HepG2 (cell line): ENCODE results near the gene RASL10A. TPM values are rescaled to one million over a fixed set of nuclear protein-coding genes. Genes with fewer than 3 reads are reported as not detected.

Experiments
- ATAC-seq: fragments of 200-7000 bp; cut with Tn5 transposase; 3 replicates; pipeline ENCODE4 v1.9.1; 2020; ENCODE audit warnings: mild to moderate bottlenecking, moderate library complexity
- BruUV-seq: library from RNA; stranded (reverse); fragments of 400-500 nt; replicated peaks from 2 replicates; lab custom pipeline; 2021; lab: Mats Ljungman, UMichigan
- CTCF ChIA-PET: fragments of 300-600 bp; formaldehyde crosslinking; extraction: SDS; loops from one replicate; lab custom pipeline; 2021; ENCODE audit warnings: low total read pairs, inconsistent platforms, low intra/inter-chr PET ratio; lab: Yijun Ruan, JAX
- POLR2A ChIA-PET: fragments of 350-600 bp; sonication (Branson Sonifier 250); formaldehyde crosslinking; loops from one replicate; lab custom pipeline; 2020; ENCODE audit warnings: antibody characterized with exemption, inconsistent platforms; lab: Yijun Ruan, JAX
- DNase-seq: peaks from one replicate; pipeline ENCODE4 v3.0.0-alpha.2; 2015; ENCODE audit warnings: low spot score
- FAIRE-seq: peaks from 3 replicates; lab custom pipeline; 2011; peaks lifted over from hg19 to GRCh38; lab: Jason Lieb, UNC
- H2AFZ ChIP-seq: one replicate; pipeline ENCODE4 v1.6.1; 2011; ENCODE audit warnings: low read length, inconsistent platforms
- H3K27ac ChIP-seq: fragments of 300-600 bp; 3 replicates; pipeline ENCODE4 v1.8.0; 2011; ENCODE audit warnings: mixed run types, mild to moderate bottlenecking, mixed read lengths, low read length, inconsistent platforms; ENCODE audit not compliant: insufficient read depth; ENCODE audit errors: extremely low read length
- H3K27me3 ChIP-seq, 2 experiments: fragments of 200-600 bp in 1 of 2; 2 replicates in 1 of 2; 3 replicates in 1 of 2; pipeline versions ENCODE4 v1.6.0 to v1.8.0; 2011; ENCODE audit warnings: low read length in 2 of 2, mild to moderate bottlenecking in 2 of 2, moderate library complexity in 2 of 2, inconsistent platforms in 1 of 2; ENCODE audit not compliant: insufficient read depth in 2 of 2, control insufficient read depth in 1 of 2
- H3K36me3 ChIP-seq, 2 experiments: fragments of 200-600 bp in 1 of 2; replicated peaks in 1 of 2; 2 replicates in 1 of 2; 3 replicates in 1 of 2; pipeline versions ENCODE4 v1.5.1 to v1.8.0; 2011; ENCODE audit warnings: low read length in 2 of 2, inconsistent platforms in 1 of 2; ENCODE audit not compliant: insufficient read depth in 2 of 2, control insufficient read depth in 1 of 2
- H3K4me1 ChIP-seq: 2 replicates; pipeline ENCODE4 v1.5.1; 2012; ENCODE audit warnings: low read length, inconsistent platforms; ENCODE audit not compliant: insufficient read depth
- H3K4me2 ChIP-seq: 2 replicates; pipeline ENCODE4 v1.6.0; 2011; ENCODE audit warnings: low read depth, low read length, inconsistent platforms
- H3K4me3 ChIP-seq, 3 experiments: fragments of 200-600 bp in 1 of 3; sonication (generic), shearing (Covaris generic) in 1 of 3; replicated peaks in 1 of 3; 2 replicates each; pipeline ENCODE4 v1.5.1; 2011 to 2016; ENCODE audit warnings: low read length in 3 of 3, inconsistent platforms in 2 of 3, low read depth in 2 of 3, mild to moderate bottlenecking in 2 of 3, control low read depth in 1 of 3, mixed read lengths in 1 of 3; ENCODE audit not compliant: insufficient read depth in 1 of 3
- H3K79me2 ChIP-seq: one replicate; pipeline ENCODE4 v1.6.1; 2011; ENCODE audit warnings: low read length, inconsistent platforms; ENCODE audit not compliant: insufficient read depth
- H3K9ac ChIP-seq: 2 replicates; pipeline ENCODE4 v1.6.0; 2011; ENCODE audit warnings: mild to moderate bottlenecking, low read depth, low read length, inconsistent platforms; ENCODE audit not compliant: insufficient read depth
- H3K9me3 ChIP-seq: 2 replicates; pipeline ENCODE4 v1.5.1; 2012; ENCODE audit warnings: mild to moderate bottlenecking, low read length
- H4K20me1 ChIP-seq: 2 replicates; pipeline ENCODE4 v1.6.0; 2011; ENCODE audit warnings: inconsistent platforms, mild to moderate bottlenecking, low read length, moderate library complexity; ENCODE audit not compliant: insufficient read depth
- KAT8 ChIP-seq: IDR thresholded peaks from 2 replicates; pipeline ENCODE4 v1.6.1; 2016; ENCODE audit warnings: missing genetic modification reagents, missing compliant biosample characterization
- MIER2 ChIP-seq: IDR thresholded peaks from 2 replicates; pipeline ENCODE4 v1.6.1; 2016; ENCODE audit warnings: missing biosample characterization, missing genetic modification reagents
- NBN ChIP-seq: fragments of 450-650 bp; conservative IDR thresholded peaks from 2 replicates; pipeline ENCODE4 v1.6.1; 2017
- REST ChIP-seq, 2 experiments: IDR thresholded peaks; 2 replicates each; pipeline ENCODE4 v1.6.1; 2011 to 2012; ENCODE audit warnings: low read length in 2 of 2, borderline replicate concordance in 1 of 2, low read depth in 1 of 2, mild to moderate bottlenecking in 1 of 2, moderate library complexity in 1 of 2
- RFXANK ChIP-seq: IDR thresholded peaks from 2 replicates; pipeline ENCODE4 v1.6.1; 2016
- SKI ChIP-seq: fragments of 450-650 bp; IDR thresholded peaks from one replicate; pipeline ENCODE4 v1.6.1; 2018; ENCODE audit warnings: mild to moderate bottlenecking; ENCODE audit not compliant: partially characterized antibody
- ZNF121 ChIP-seq: sonication (generic); formaldehyde crosslinking; IDR thresholded peaks from 2 replicates; pipeline ENCODE4 v1.5.0; 2020; ENCODE audit warnings: mild to moderate bottlenecking, missing genetic modification reagents
- ZNF235 ChIP-seq: sonication (generic); formaldehyde crosslinking; IDR thresholded peaks from 2 replicates; pipeline ENCODE4 v1.8.1; 2023; ENCODE audit warnings: mild to moderate bottlenecking, missing genetic modification reagents, borderline replicate concordance
- ZNF556 ChIP-seq: sonication (generic); formaldehyde crosslinking; IDR thresholded peaks from 2 replicates; pipeline ENCODE4 v1.4.0; 2020; ENCODE audit warnings: mild to moderate bottlenecking, missing genetic modification reagents, borderline replicate concordance
- ZNF563 ChIP-seq: sonication (generic); formaldehyde crosslinking; IDR thresholded peaks from 2 replicates; pipeline ENCODE4 v1.8.0; 2022; ENCODE audit warnings: mild to moderate bottlenecking, moderate library complexity, missing genetic modification reagents
- ZNF616 ChIP-seq: sonication (generic); formaldehyde crosslinking; IDR thresholded peaks from 2 replicates; pipeline ENCODE4 v1.5.0; 2020; ENCODE audit warnings: low read depth, mild to moderate bottlenecking, missing genetic modification reagents
- ZNF772 ChIP-seq: sonication (generic); formaldehyde crosslinking; IDR thresholded peaks from 2 replicates; pipeline ENCODE4 v1.5.0; 2020; ENCODE audit warnings: mild to moderate bottlenecking, missing genetic modification reagents
- ZNF800 ChIP-seq: sonication (generic); formaldehyde crosslinking; IDR thresholded peaks from 2 replicates; pipeline ENCODE4 v1.4.0; 2020; ENCODE audit warnings: missing genetic modification reagents
- ZNF879 ChIP-seq: sonication (generic); formaldehyde crosslinking; IDR thresholded peaks from 2 replicates; pipeline ENCODE4 v1.8.1; 2023; ENCODE audit warnings: missing genetic modification reagents
- WGBS: methylation state at CpG from one replicate; pipeline ENCODE4 v1.1.6; 2017; ENCODE audit warnings: low lambda C conversion rate; 5-methylcytosine and 5-hydroxymethylcytosine counted together
- in situ Hi-C: cut with HindIII; loops from 2 replicates; pipeline ENCODE4 v1.10.0; 2017; ENCODE audit warnings: low pct_unique_long_range_greater_than_20kb; ENCODE audit not compliant: extremely low pct_ligation_motif_present
- intact Hi-C: fragments of 100-400 bp; cut with micrococcal nuclease; formaldehyde crosslinking; loops from one replicate; pipeline ENCODE4 v1.10.0; 2022; ENCODE audit not compliant: unreplicated experiment
- polyA plus RNA-seq, 8 experiments: library from polyadenylated mRNA; depleted of rRNA in 3 of 8; stranded (reverse) in 7 of 8; unstranded in 1 of 8; fragments of >200 nt; fragmentation: Illumina TruSeq in 4 of 8; extraction: Trizol in 4 of 8; gene quantifications; 2 replicates each; pipeline versions ENCODE4 v1.2.1 to v1.2.3, GENCODE V29; 2011 to 2016; ENCODE audit warnings: low read depth in 4 of 8, missing spikeins in 1 of 8, mixed read lengths in 1 of 8; ENCODE audit not compliant: insufficient read depth in 1 of 8
- total RNA-seq, 5 experiments: library from RNA; depleted of rRNA; stranded (reverse); fragments of >200 nt; fragmentation: Illumina TruSeq; extraction: Trizol; gene quantifications; 2 replicates each; pipeline ENCODE4 v1.2.3, GENCODE V29; 2016; ENCODE audit warnings: low read depth in 1 of 5
- TF ChIP-seq, protein P1 (sequence below): sonication (generic); formaldehyde crosslinking; IDR thresholded peaks from 2 replicates; pipeline ENCODE4 v1.4.0; 2020; ENCODE audit warnings: missing genetic modification reagents

The RASL10A gene
- total and polyA plus RNA-seq, 2 of the 13 experiments (the other 11 are each of a cell fraction or from before 2014, with no cell fraction given) = 0.05 to 0.22 TPM

- H3K4me3 ChIP-seq = peak within 1 kb of the TSS; percentile 74 to 88 (median 83)
- no peaks in the 10 kb centered on the region for H4K20me1 ChIP-seq
- ChIA-PET POLR2A (interaction anchor here (1.1 kb wide), 1 partner anchor 36 kb away, joined by 3 read pairs; no protein-coding TSS in a partner anchor), CTCF (interaction anchor here (2.2 kb wide), 1 partner anchor 53 kb away, joined by 8 read pairs; no protein-coding TSS in a partner anchor)
- FAIRE-seq = peak; percentile 42
- peaks cover 67% of the 10 kb centered on the region for H3K4me1 ChIP-seq
- H3K27ac ChIP-seq = peak within 1 kb of the TSS; percentile 46
- H3K9ac ChIP-seq = peak within 1 kb of the TSS; percentile 62
- peak within 1 kb of the TSS; percentile 87 for H2AFZ ChIP-seq
- 0% methylated on average over 20 of the region's 40 CpGs for WGBS
- H3K36me3 ChIP-seq = no peaks in the 10 kb centered on the region
- ATAC-seq = peak; percentile 66
- no peaks in the 10 kb centered on the region for H3K27me3 ChIP-seq
- intact Hi-C loops = loop anchor here (1.0 kb wide), 1 partner anchor 53 kb away; no protein-coding TSS in a partner anchor
- DNase-seq = peak; percentile 54
- no TSS peak for BruUV-seq
- in situ Hi-C loops = loop anchor here (5.0 kb wide), 1 partner anchor 51 kb away; no protein-coding TSS in a partner anchor
- no peaks in the 10 kb centered on the region for H3K9me3 ChIP-seq
- H3K4me2 ChIP-seq = peak within 1 kb of the TSS; percentile 98
- no peaks in the 10 kb centered on the region for H3K79me2 ChIP-seq
- peak; percentile 40; the same call in 1 of the 2 replicates for TF ChIP-seq ZNF563 (CRISPR knock-in tag)
- TF ChIP-seq ZNF800 (CRISPR knock-in tag) = no peak
- TF ChIP-seq, protein P1, sequence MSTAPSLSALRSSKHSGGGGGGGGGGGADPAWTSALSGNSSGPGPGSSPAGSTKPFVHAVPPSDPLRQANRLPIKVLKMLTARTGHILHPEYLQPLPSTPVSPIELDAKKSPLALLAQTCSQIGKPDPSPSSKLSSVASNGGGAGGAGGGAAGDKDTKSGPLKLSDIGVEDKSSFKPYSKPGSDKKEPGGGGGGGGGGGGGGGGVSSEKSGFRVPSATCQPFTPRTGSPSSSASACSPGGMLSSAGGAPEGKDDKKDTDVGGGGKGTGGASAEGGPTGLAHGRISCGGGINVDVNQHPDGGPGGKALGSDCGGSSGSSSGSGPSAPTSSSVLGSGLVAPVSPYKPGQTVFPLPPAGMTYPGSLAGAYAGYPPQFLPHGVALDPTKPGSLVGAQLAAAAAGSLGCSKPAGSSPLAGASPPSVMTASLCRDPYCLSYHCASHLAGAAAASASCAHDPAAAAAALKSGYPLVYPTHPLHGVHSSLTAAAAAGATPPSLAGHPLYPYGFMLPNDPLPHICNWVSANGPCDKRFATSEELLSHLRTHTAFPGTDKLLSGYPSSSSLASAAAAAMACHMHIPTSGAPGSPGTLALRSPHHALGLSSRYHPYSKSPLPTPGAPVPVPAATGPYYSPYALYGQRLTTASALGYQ (CRISPR knock-in tag) = no peak
- 0 out of 2 replicates have a peak, but pooled peaks have one; percentile 15 for TF ChIP-seq ZNF121
- no peak for TF ChIP-seq ZNF772 (CRISPR knock-in tag)
- TF ChIP-seq ZNF879 = no peak
- TF ChIP-seq RFXANK (CRISPR knock-in tag) = no peak
- TF ChIP-seq REST (IDR thresholded peaks at IDR 0.05; ENCODE audit: borderline replicate concordance in 1 of 2, low read depth in 1 of 2, low read length in 2 of 2) = no peak
- TF ChIP-seq ZNF235 (CRISPR knock-in tag) = peak; percentile 65; the same call in 1 of the 2 replicates
- TF ChIP-seq ZNF556 (CRISPR knock-in tag) = peak; percentile 72; the same call in 1 of the 2 replicates
- no peak for TF ChIP-seq KAT8 (CRISPR knock-in tag)
- 0 out of 2 replicates have a peak, but pooled peaks have one; percentile 15 for TF ChIP-seq MIER2 (CRISPR knock-in tag)
- TF ChIP-seq NBN = no peak
- TF ChIP-seq ZNF616 (CRISPR knock-in tag) = no peak
- TF ChIP-seq SKI = peak; percentile 49
Measured at GRCh38 chr22:29306175-29306834, 9.2 kb downstream of the RASL10A start, which contains the start of gene GAS2L1. TSS of gene GAS2L1 (plus strand) at chr22:29306650. CDS start at chr22:29308106, 1,456 bp downstream.
